CD14-positive monocyte (primary cell): ENCODE data around the gene RPS24. TPM values are rescaled to one million over a fixed set of nuclear protein-coding genes. Genes with fewer than 3 reads are reported as not detected.
A peak's percentile ranks its signal among the peaks of the same experiment; 100 is the strongest.

ENCODE experiments used
- DNase-seq, 3 donors: peaks; one replicate each; pipeline ENCODE4 v3.0.0-alpha.2; 2011 to 2022
- H2AFZ ChIP-seq: 2 replicates; pipeline ENCODE4 v1.6.0; 2012; ENCODE audit warnings: mild to moderate bottlenecking, low read depth, low read length, inconsistent platforms; ENCODE audit not compliant: insufficient read depth, poor library complexity, severe bottlenecking
- H3K27ac ChIP-seq, 2 donors: 1 replicate in 1 of 2; 2 replicates in 1 of 2; pipeline ENCODE4 v1.5.1; 2012 to 2013; ENCODE audit warnings: low read length in 2 of 2, control low read depth in 1 of 2, inconsistent platforms in 1 of 2, low read depth in 1 of 2, mild to moderate bottlenecking in 1 of 2
- H3K27me3 ChIP-seq, 2 donors: one replicate each; pipeline versions ENCODE4 v1.6.0 to v1.6.1; 2011 to 2013; ENCODE audit warnings: low read length in 2 of 2; ENCODE audit not compliant: control insufficient read depth in 2 of 2, insufficient read depth in 2 of 2
- H3K36me3 ChIP-seq, 2 donors: replicated peaks in 1 of 2; 1 replicate in 1 of 2; 2 replicates in 1 of 2; pipeline versions ENCODE4 v1.5.1 to v1.6.1; 2012 to 2013; ENCODE audit warnings: low read length in 2 of 2, control low read depth in 1 of 2, inconsistent platforms in 1 of 2, mild to moderate bottlenecking in 1 of 2; ENCODE audit not compliant: insufficient read depth in 2 of 2, control insufficient read depth in 1 of 2
- H3K4me1 ChIP-seq, 2 donors: 1 replicate in 1 of 2; 2 replicates in 1 of 2; pipeline versions ENCODE4 v1.5.1 to v1.6.1; 2012 to 2013; ENCODE audit warnings: low read length in 2 of 2, control low read depth in 1 of 2, inconsistent platforms in 1 of 2, mild to moderate bottlenecking in 1 of 2, moderate library complexity in 1 of 2; ENCODE audit not compliant: insufficient read depth in 2 of 2, control insufficient read depth in 1 of 2
- H3K4me2 ChIP-seq: replicated peaks from 2 replicates; pipeline ENCODE3; 2012; ENCODE audit warnings: low read length, moderate library complexity, mild to moderate bottlenecking; ENCODE audit not compliant: poor library complexity, severe bottlenecking; ENCODE audit errors: extremely low read depth
- H3K4me3 ChIP-seq, 3 experiments: fragments of 200-600 bp in 1 of 3; sonication (generic) in 1 of 3; replicated peaks in 1 of 3; 1 replicate in 2 of 3; 2 replicates in 1 of 3; pipeline ENCODE4 v1.5.1; 2011 to 2013; ENCODE audit warnings: low read length in 3 of 3, mild to moderate bottlenecking in 3 of 3, control low read depth in 2 of 3, low read depth in 2 of 3, inconsistent platforms in 1 of 3, moderate library complexity in 1 of 3
- H3K79me2 ChIP-seq: 2 replicates; pipeline ENCODE4 v1.6.0; 2012; ENCODE audit warnings: mild to moderate bottlenecking, control low read depth, inconsistent platforms, low read length, moderate library complexity; ENCODE audit not compliant: insufficient read depth
- H3K9ac ChIP-seq: 2 replicates; pipeline ENCODE4 v1.6.0; 2017; ENCODE audit warnings: low read length, mild to moderate bottlenecking; ENCODE audit not compliant: insufficient read depth, poor library complexity, severe bottlenecking
- H3K9me3 ChIP-seq, 2 donors: replicated peaks in 1 of 2; 1 replicate in 1 of 2; 2 replicates in 1 of 2; pipeline versions ENCODE4 v1.5.1 to v1.6.1; 2012 to 2013; ENCODE audit warnings: low read length in 2 of 2, control low read depth in 1 of 2; ENCODE audit not compliant: control insufficient read depth in 1 of 2, insufficient read depth in 1 of 2
- H4K20me1 ChIP-seq: 2 replicates; pipeline ENCODE4 v1.6.0; 2012; ENCODE audit warnings: mild to moderate bottlenecking, low read length, control low read depth, moderate library complexity; ENCODE audit not compliant: insufficient read depth
- H3K27ac Mint-ChIP-seq, 7 donors: one replicate each; pipeline ENCODE4 v1.8.0; 2020; ENCODE audit warnings: mild to moderate bottlenecking in 7 of 7, mixed read lengths in 7 of 7, moderate library complexity in 6 of 7, inconsistent platforms in 2 of 7
- H3K27me3 Mint-ChIP-seq, 3 donors: one replicate each; pipeline ENCODE4 v1.8.0; 2021 to 2022; ENCODE audit warnings: low read depth in 3 of 3, mild to moderate bottlenecking in 3 of 3, mixed read lengths in 3 of 3, moderate library complexity in 3 of 3, inconsistent platforms in 1 of 3
- H3K36me3 Mint-ChIP-seq, 2 donors: one replicate each; pipeline ENCODE4 v1.8.0; 2020; ENCODE audit warnings: mixed read lengths in 2 of 2, inconsistent platforms in 1 of 2, mild to moderate bottlenecking in 1 of 2
- H3K4me1 Mint-ChIP-seq: one replicate; pipeline ENCODE4 v1.8.0; 2020; ENCODE audit warnings: mild to moderate bottlenecking, mixed read lengths
- H3K4me3 Mint-ChIP-seq, 2 donors: one replicate each; pipeline ENCODE4 v1.8.0; 2020; ENCODE audit warnings: mild to moderate bottlenecking in 2 of 2, mixed read lengths in 2 of 2, moderate library complexity in 1 of 2
- H3K9me3 Mint-ChIP-seq, 7 donors: one replicate each; pipeline ENCODE4 v1.8.0; 2020 to 2022; ENCODE audit warnings: mixed read lengths in 7 of 7, mild to moderate bottlenecking in 6 of 7, moderate library complexity in 6 of 7, inconsistent platforms in 2 of 7
- WGBS: methylation state at CpG from one replicate; pipeline ENCODE4 v1.1.5; 2013; ENCODE audit warnings: missing lambda C conversion rate; ENCODE audit not compliant: insufficient coverage; 5-methylcytosine and 5-hydroxymethylcytosine counted together
- intact Hi-C, 2 donors: fragments of 100-400 bp; cut with micrococcal nuclease; formaldehyde crosslinking; loops; one replicate each; pipeline versions ENCODE4 v1.15.0 to v1.15.1; 2023
- polyA plus RNA-seq, 3 donors: library from polyadenylated mRNA; depleted of rRNA in 1 of 3; unstranded in 2 of 3; stranded (reverse) in 1 of 3; fragments of 300-500 nt in 2 of 3; fragments of >200 nt in 1 of 3; fragmentation: Illumina TruSeq in 2 of 3; gene quantifications; 1 replicate in 2 of 3; 2 replicates in 1 of 3; pipeline ENCODE4 v1.2.3, GENCODE V29; 2012 to 2021
- TF ChIP-seq, protein P1 (sequence below): fragments of 200-600 bp; IDR thresholded peaks from one replicate; pipeline ENCODE4 v1.8.0; 2022; ENCODE audit warnings: antibody characterized with exemption, mild to moderate bottlenecking

The RPS24 gene
- polyA plus RNA-seq, 3 donors = 801 to 2,073 (median 840) TPM

DNA sequence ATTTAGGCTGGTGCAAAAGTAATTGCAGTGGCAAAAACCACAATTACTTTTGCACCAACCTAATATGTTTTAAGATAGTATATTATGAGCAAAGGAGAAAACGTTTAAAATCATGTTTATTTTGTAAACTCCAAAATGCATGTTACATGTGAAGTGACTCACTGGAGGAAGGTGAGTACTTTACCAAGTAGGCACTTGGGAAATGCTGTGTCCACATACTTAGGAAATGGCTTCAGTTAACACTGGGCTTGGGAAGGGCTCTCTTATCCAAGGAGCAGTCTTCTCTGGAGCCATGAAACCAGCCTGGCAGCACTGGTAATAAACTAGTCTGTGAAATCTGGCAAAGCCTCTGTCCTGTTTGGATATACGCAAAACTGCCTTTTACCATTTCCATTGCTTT, 4.4 kb downstream of the RPS24 start:
- intact Hi-C loops = no loop called here
- Histone ChIP-seq H3K4me2 (no peak overlapping the region), H3K79me2 (peaks cover 72% of the 10 kb centered on the region), H4K20me1 (peaks cover 84% of the 10 kb centered on the region), H3K36me3 (peaks cover 77 to 80% of the 10 kb centered on the region in 2 donors), H2AFZ (no peak overlapping the region), H3K4me1 (peaks cover 11% of the 10 kb centered on the region in 2 donors), H3K27ac (no peak overlapping the region), H3K27me3 (no peaks in the 10 kb centered on the region), H3K9ac (no peak overlapping the region), H3K4me3 (no peak overlapping the region), H3K9me3 (no peaks in the 10 kb centered on the region)
- Mint-ChIP-seq H3K36me3 (peaks cover 77 to 79% of the 10 kb centered on the region in 2 donors), H3K27ac (no peak overlapping the region), H3K4me1 (peaks cover 26% of the 10 kb centered on the region), H3K4me3 (no peak overlapping the region), H3K9me3 (no peaks in the 10 kb centered on the region), H3K27me3 (no peaks in the 10 kb centered on the region)
- WGBS = no CpG with 5 or more reads among the region's 2 CpGs
- TF ChIP-seq, protein P1, sequence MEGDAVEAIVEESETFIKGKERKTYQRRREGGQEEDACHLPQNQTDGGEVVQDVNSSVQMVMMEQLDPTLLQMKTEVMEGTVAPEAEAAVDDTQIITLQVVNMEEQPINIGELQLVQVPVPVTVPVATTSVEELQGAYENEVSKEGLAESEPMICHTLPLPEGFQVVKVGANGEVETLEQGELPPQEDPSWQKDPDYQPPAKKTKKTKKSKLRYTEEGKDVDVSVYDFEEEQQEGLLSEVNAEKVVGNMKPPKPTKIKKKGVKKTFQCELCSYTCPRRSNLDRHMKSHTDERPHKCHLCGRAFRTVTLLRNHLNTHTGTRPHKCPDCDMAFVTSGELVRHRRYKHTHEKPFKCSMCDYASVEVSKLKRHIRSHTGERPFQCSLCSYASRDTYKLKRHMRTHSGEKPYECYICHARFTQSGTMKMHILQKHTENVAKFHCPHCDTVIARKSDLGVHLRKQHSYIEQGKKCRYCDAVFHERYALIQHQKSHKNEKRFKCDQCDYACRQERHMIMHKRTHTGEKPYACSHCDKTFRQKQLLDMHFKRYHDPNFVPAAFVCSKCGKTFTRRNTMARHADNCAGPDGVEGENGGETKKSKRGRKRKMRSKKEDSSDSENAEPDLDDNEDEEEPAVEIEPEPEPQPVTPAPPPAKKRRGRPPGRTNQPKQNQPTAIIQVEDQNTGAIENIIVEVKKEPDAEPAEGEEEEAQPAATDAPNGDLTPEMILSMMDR = no peak
- no peak for DNase-seq

DNA sequence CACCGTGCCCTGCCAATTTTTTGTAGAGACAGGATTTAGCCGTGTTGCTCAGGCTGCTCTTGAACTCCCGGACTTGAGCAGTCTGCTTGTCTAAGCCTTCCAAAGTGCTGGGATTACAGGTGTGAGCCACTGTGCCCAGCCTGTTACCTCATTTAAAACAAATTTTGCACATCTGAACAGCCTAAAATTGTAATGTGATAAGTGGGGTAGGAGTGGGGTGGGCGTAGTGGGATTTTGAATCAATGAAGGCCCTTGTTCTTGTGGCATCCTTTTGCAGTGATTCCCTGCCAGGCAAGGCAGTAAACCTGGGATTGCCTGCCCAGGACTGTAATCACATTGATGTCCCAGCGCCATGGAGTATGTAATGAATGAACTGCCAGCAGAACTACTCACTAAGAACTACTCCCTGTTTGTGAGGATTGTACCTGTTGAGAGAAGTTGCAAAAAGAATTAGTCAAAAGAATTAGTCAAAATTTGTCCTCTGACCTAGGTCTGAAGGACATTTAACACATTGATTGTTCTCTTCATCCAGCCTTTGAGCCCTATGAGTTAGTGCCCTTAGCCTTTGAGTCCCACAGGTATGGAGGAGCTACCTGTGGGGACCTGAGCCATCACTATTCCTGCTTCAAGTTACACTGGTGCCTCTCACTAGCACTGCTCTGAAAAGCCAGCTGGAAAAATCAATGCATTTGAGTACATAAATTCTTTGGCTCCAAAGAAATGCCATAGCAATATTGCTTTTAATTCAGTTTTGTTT, 5.3 kb downstream of the RPS24 start:
- H3K9me3 Mint-ChIP-seq = no peaks in the 10 kb centered on the region
- no peak overlapping the region for H3K4me3 Mint-ChIP-seq
- H3K27me3 Mint-ChIP-seq = no peaks in the 10 kb centered on the region
- Histone ChIP-seq H3K27me3 (no peaks in the 10 kb centered on the region), H3K9me3 (no peaks in the 10 kb centered on the region), H3K4me3 (no peak overlapping the region), H3K79me2 (peaks cover 68% of the 10 kb centered on the region), H4K20me1 (peaks cover 91% of the 10 kb centered on the region), H2AFZ (no peak overlapping the region), H3K27ac (peak overlapping the region in 1 of 2 donors; percentile 25), H3K36me3 (peaks cover 77 to 86% of the 10 kb centered on the region in 2 donors), H3K4me2 (no peak overlapping the region), H3K9ac (no peak overlapping the region), H3K4me1 (peaks cover 8 to 11% of the 10 kb centered on the region in 2 donors)
- TF ChIP-seq, protein P1 = no peak
- H3K4me1 Mint-ChIP-seq = peaks cover 26% of the 10 kb centered on the region
- intact Hi-C loops = no loop called here
- DNase-seq = no peak
- H3K36me3 Mint-ChIP-seq = peaks cover 77 to 79% of the 10 kb centered on the region in 2 donors
- WGBS = 91% methylated on average over 3 of the region's 5 CpGs
- peak overlapping the region in 3 of 7 donors; percentile 11 to 37 (median 31) for H3K27ac Mint-ChIP-seq
